Pulmonary artery endothelial cell (primary cell): ENCODE results near the gene SDK2. TPM values are rescaled to one million over a fixed set of nuclear protein-coding genes. Genes with fewer than 3 reads are reported as not detected.

Source experiments
- DNase-seq: peaks from one replicate; pipeline ENCODE4 v3.0.0-alpha.2; 2011; ENCODE audit warnings: low read depth, low spot score
- total RNA-seq: library from RNA; depleted of rRNA; stranded (reverse); fragments of >200 nt; gene quantifications from 2 replicates; pipeline ENCODE4 v1.2.3, GENCODE V29; 2014

The SDK2 gene
- total RNA-seq, 1 donor from 2014 or later = under 0.01 TPM

GRCh38 chr17:73308017-73308823 lies 336.0 kb downstream of the SDK2 start:
- peak; percentile 64 for DNase-seq

- no peak for DNase-seq
Measured at GRCh38 chr17:73307130-73307529, 337.1 kb downstream of the SDK2 start.

GRCh38 chr17:73305845-73306836 lies 338.1 kb downstream of the SDK2 start:
- no peak for DNase-seq

GRCh38 chr17:73304971-73305812 lies 339.1 kb downstream of the SDK2 start:
- DNase-seq = peak; percentile 35

- no peak for DNase-seq
Measured at GRCh38 chr17:73304438-73304837, 339.8 kb downstream of the SDK2 start.

DNA sequence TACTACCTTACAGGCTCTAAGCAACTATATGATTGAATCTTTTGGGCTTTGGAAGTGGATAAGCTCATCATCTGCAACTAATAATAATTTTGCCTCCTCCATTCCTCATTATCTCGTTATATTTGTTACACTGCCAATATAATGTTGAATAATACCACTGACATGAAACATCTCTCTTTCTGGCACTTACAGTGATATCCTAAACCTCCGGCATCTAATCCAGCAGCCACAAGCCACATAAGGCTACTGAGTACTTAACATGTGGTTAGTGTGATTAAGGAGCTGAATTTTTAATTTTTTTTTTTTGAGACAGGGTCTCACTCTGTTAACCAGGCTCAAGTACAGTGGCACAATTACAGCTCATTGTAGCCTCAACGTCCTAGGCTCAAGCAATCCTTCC lies 342.1 kb downstream of the SDK2 start:
- DNase-seq = no peak

DNA sequence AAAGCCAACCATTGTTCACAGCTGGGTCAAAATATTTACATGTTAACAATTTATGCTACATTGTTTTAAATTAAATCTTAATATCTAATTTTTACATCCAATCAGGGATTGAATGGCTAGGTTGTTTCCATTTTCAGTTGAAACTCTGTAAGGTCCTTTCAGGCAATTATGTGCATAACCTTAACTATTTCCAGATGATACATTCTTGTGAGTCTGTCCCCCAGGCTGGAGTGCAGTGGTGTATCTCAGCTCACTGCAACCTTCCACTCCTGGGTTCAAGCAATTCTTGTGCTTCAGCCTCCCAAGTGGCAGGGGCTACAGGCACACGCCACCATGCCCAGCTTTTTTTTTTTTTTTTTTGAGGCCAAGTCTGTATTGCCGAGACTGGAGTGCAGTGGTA lies 342.9 kb downstream of the SDK2 start:
- no peak for DNase-seq

GRCh38 chr17:73300392-73300791 lies 343.9 kb downstream of the SDK2 start:
- DNase-seq = no peak

GRCh38 chr17:73297934-73298861 lies 346.0 kb downstream of the SDK2 start:
- DNase-seq = no peak

GRCh38 chr17:73293480-73293911 lies 350.7 kb downstream of the SDK2 start:
- DNase-seq = no peak

GRCh38 chr17:73293031-73293430 lies 351.2 kb downstream of the SDK2 start:
- DNase-seq = no peak

GRCh38 chr17:73292031-73292531 lies 352.2 kb downstream of the SDK2 start:
- DNase-seq = peak; percentile 40

- DNase-seq = no peak
Measured at GRCh38 chr17:73291260-73291801, 352.9 kb downstream of the SDK2 start.

DNA sequence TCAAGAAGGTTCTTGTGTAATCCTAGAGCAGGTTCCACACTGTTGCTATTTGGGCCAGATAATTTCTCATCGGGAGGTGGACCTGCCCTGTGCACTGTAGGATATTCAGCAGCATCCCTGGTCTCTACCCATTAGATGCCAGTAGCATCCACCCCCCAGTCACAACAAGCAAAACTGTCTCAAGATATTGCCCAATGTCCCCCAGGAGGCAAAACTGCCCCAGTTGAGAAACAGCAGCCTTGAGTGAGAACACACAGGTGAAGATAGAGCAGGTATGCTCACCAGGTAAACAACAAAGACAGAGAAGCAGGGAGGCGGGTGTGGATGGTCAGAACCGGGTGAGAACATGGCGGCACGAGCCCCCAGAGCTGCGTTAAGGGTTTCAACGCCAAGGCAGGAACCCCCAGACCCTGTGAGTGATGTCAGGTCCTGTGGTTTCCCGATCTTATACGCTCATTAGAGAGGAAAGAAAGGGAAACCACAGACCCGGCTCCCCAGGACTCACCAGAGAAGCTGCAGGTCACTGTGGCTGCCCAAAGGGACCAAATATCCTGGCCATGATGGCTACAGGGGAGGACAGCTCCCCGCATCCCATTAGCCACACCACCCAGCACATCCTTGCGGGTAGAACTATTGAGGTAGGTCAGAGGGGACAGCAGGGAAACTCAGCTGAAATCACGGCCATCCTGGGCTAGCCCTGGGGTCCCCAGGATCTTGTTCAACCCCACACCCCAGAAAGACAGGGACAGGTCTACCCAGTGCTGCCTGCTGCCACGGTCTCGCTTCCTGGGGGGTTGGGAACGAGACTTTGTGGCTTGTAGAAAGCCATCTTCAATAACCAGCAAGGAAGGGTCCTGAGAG lies 353.6 kb downstream of the SDK2 start:
- no peak for DNase-seq

DNA sequence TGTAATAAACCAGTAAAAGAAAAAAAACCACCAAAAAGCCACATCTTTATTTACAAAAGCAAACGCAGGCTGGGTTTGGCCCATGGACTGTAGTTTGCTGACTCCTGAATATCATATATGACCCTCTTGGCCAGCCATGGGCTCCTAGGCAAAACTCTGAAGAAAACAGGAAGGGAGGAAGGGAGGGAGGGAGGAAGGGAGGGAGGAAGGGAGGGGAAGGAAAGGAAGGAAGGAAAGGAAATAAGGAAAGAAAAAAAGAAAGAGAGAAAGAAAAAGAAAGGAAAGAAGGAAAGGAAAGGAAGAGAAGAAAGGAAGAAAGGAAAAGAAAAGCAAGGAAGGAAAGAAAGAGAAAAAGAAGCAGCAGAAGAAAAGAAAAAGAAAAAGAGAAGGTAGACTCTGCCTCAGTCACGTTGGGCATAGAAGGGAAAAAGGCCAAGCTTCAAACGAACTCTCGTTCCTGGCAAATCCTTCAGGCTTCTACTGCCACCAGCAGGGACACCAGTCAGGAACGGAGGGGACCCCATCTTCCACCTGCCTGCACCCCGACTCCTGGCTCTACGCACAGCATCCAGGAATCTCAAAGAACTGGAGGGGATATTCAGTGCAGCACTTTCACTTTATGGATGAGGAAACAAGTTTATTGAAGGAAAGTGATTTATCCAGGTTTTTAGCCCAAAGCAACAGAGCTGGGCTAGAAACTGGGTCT lies 354.5 kb downstream of the SDK2 start:
- no peak for DNase-seq

DNA sequence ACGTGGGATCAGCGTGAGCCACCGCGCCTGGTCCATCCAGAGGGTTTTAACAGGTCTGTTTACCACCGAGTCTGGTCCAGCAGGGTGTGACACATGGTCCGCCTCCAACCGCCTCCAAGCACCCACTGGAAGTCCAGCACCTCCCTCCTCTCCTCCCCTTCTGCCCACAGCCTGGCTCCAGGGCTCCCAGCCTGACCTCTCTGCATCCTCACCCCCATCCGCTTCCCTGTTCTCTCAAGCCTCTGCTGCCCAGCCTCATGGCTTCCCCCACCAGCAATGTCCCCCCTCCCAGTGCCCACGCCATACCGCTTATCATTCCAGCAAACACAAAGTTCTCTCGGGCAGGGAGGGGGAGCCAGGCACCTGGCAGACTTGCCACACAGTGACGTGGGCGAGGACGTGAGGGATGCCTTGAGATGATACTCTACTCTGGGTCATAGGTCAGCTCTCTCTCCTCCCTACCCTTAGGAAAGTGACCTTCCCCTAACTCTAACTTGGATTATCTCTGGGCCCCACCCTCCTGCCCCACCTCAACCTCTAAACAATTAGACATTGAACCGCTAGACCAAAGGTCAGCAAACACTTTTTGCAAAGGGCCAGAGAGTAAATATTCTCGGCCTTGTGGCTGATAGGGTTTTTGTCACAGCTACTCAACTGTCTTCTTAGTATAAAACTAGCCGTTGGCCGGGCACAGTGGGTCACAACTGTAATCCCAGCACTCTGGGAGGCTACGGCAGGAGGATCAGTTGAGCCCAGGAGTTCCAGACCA lies 355.5 kb downstream of the SDK2 start:
- no peak for DNase-seq

DNA sequence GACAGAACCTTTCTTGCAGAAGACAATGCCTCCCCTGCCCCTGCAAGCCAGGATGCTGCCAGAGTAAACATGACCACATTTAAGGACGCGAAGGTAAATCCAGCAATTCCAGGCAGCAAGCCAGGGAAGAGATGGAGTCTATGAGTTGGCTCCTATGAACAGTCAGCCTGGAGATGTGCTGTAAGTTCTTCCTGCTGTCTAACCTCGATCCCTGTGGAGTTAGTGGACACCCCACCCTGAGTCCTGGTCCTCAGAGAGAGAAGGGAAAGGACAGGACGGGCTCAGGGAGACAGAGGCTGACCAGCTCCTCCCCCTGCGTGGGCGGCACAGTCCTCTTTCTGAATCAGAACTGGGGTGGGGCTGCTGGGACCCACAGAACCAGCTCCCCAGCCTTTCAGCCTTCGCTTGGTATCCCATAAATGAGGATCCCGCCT lies 357.4 kb downstream of the SDK2 start:
- no peak for DNase-seq
